ENCODE results near the gene CTTNBP2.

The CTTNBP2 gene

DNA sequence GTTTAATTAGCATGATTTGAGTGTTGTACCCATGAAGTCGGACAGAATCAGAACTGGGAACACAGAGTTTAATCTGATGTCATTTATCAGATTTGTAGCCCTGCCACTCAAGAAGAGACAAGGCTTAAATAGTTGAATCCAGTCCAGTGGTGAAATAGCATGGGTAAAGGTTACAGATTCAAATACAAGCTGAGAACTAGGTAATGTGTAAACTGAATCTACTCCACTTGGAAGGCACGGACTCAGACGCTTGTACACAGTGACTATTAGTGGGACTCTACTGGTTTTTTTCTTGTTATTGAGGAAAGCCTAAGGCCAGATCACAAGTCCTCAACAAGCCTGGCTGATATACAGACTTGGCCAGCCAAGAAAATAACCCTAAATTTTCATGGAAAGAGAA is 142.9 kb downstream of the CTTNBP2 start:
- Histone ChIP-seq H3K4me3 (ENCODE audit: low read depth in 1 of 2, low read length in 1 of 2) (no peak overlapping the region), H3K27ac (no peak overlapping the region), H3K36me3 (no peaks in the 10 kb centered on the region), H3K27me3 (peaks cover 7% of the 10 kb centered on the region), H3K4me1 (ENCODE audit: control insufficient read depth in 1 of 2, insufficient read depth in 1 of 2, low read depth in 1 of 2, low read length in 1 of 2) (no peaks in the 10 kb centered on the region), H3K9me3 (no peaks in the 10 kb centered on the region)
- TF ChIP-seq, protein P1, sequence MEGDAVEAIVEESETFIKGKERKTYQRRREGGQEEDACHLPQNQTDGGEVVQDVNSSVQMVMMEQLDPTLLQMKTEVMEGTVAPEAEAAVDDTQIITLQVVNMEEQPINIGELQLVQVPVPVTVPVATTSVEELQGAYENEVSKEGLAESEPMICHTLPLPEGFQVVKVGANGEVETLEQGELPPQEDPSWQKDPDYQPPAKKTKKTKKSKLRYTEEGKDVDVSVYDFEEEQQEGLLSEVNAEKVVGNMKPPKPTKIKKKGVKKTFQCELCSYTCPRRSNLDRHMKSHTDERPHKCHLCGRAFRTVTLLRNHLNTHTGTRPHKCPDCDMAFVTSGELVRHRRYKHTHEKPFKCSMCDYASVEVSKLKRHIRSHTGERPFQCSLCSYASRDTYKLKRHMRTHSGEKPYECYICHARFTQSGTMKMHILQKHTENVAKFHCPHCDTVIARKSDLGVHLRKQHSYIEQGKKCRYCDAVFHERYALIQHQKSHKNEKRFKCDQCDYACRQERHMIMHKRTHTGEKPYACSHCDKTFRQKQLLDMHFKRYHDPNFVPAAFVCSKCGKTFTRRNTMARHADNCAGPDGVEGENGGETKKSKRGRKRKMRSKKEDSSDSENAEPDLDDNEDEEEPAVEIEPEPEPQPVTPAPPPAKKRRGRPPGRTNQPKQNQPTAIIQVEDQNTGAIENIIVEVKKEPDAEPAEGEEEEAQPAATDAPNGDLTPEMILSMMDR (IDR thresholded peaks at IDR 0.05) = no peak

DNA sequence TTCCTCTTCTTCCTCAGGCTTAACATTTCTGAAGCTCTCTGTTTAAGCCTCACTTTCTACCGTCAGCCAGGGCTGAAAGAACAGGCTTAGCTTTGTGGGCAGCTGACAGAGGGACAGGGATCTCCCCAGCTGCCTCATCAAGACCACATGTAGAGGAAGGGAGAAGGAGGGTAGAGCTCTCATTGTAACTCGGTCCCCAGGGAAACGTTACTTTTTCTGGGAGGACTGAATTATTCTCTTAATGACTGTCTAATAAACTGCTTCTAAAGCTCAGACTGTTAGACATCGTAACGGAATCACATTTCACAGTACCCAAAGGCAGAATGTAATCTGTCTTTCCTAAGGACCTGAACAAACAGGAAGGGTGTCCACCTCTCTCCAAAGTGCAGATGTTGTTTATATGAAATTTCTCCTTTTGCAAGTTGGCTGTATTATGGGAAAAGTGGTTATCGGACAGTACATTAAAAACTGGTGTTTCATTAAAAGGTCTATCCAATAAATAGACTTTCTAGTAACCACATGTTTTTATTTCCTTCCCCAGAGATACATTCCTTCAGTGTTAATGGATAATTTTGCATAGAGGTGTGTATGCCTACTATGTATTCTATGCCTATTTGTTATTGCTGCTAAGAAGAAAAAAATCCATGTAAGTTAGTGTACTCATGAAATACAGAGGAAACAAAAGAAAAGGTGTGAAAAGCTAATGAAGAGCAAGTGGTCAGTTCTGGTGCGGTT is 144.2 kb downstream of the CTTNBP2 start:
- Histone ChIP-seq H3K27me3 (peaks cover 7% of the 10 kb centered on the region), H3K27ac (no peak overlapping the region)

DNA sequence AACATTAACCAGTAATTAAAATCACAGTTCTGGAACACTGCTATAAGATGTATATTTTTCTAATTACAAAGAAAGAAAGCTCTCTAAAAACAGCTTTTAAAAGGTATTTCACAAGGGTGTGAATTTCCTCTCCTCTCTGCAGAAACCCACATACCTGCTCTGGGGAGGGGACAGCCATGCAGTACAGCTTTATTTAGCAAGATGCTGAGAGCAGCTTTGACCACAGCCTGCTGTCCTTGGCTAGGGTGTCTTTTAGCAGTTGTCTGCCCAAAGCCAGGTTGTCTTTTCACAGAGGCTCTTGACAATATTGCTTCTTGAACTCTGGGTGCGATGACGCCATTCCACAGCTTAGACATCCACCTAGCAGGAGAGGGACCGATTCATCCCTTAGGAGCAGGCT is 148.3 kb downstream of the CTTNBP2 start:
- Histone ChIP-seq H3K9me3 (no peaks in the 10 kb centered on the region), H3K4me1 (ENCODE audit: control insufficient read depth in 1 of 2, insufficient read depth in 1 of 2, low read depth in 1 of 2, low read length in 1 of 2) (no peaks in the 10 kb centered on the region), H3K27ac (no peak overlapping the region), H3K27me3 (no peaks in the 10 kb centered on the region), H3K4me3 (ENCODE audit: low read depth in 1 of 2, low read length in 1 of 2) (no peak overlapping the region), H3K36me3 (no peaks in the 10 kb centered on the region)
- TF ChIP-seq, protein P1 (IDR thresholded peaks at IDR 0.05) = no peak

More for the DNA sequence above, 144.2 kb downstream of the CTTNBP2 start:
- H3K4me1 ChIP-seq (ENCODE audit: control insufficient read depth in 1 of 2, insufficient read depth in 1 of 2, low read depth in 1 of 2, low read length in 1 of 2) = no peaks in the 10 kb centered on the region
- TF ChIP-seq, protein P1 (IDR thresholded peaks at IDR 0.05) = no peak
- H3K4me3 ChIP-seq (ENCODE audit: low read depth in 1 of 2, low read length in 1 of 2) = no peak overlapping the region
- no peaks in the 10 kb centered on the region for H3K36me3 ChIP-seq
- H3K9me3 ChIP-seq = no peaks in the 10 kb centered on the region

DNA sequence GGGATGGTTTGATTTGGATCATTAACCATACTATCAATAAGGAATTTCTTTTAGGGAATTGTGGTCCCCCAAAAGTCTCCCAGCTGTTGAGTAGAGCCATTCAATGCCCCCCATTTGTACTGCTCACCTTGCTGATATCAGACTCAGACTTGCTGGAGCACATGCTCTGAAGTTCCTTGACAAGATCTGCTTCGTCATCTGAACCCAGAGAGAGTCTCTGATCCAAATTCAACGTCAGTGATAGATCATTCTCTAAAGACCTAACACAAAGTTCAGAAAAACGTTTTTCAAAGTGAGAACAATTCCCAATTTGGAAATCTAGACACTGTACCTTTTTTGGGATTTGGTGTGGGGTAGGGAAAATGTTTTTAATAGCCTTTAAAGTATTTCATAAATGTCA is 153.9 kb downstream of the CTTNBP2 start:
- Histone ChIP-seq H3K27ac (no peak overlapping the region), H3K4me3 (ENCODE audit: low read depth in 1 of 2, low read length in 1 of 2) (no peak overlapping the region), H3K4me1 (ENCODE audit: control insufficient read depth in 1 of 2, insufficient read depth in 1 of 2, low read depth in 1 of 2, low read length in 1 of 2) (no peaks in the 10 kb centered on the region), H3K27me3 (no peaks in the 10 kb centered on the region), H3K9me3 (no peaks in the 10 kb centered on the region), H3K36me3 (no peaks in the 10 kb centered on the region)
- TF ChIP-seq, protein P1 (IDR thresholded peaks at IDR 0.05) = no peak

DNA sequence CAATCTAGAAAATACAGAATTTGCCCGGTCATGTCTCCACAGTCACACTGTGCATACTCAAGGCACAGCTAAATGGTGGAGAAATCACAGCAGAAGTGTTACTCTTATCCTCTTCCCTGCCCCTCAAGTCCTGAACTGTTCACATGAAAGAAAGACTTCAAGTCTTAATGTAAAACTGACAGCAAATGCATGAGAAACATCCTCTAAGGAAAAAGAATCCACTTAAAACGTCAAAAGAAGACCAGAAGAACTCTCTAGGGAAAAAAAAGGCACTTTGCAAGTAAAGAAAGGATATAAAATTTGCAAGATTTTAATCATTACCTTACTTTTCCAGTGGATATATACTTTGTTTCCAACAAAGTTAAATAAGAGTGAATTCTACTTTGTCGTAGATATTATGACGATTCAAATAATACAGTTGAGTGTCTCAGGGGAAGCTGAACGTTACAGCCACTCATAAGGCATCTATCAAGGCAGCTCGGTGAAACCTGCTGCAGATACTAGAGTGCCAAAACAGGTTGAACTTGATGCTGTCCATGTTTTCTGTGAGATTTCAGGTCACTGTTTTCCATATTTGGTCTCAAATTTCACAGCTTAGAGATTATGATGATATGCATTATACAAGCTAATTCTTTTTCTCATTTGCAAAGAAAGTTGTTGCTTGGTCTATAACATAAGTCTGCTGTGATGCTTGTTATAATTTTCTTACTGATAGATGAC is 155.0 kb downstream of the CTTNBP2 start:
- Histone ChIP-seq H3K27me3 (no peaks in the 10 kb centered on the region), H3K9me3 (no peaks in the 10 kb centered on the region), H3K4me3 (ENCODE audit: low read depth in 1 of 2, low read length in 1 of 2) (no peak overlapping the region), H3K4me1 (ENCODE audit: control insufficient read depth in 1 of 2, insufficient read depth in 1 of 2, low read depth in 1 of 2, low read length in 1 of 2) (no peaks in the 10 kb centered on the region), H3K27ac (no peak overlapping the region), H3K36me3 (no peaks in the 10 kb centered on the region)
- TF ChIP-seq, protein P1 (IDR thresholded peaks at IDR 0.05) = no peak
